IPS-11a (cell line): ENCODE results near the gene CASKIN2.
"Not testable (repeated sequence)": the region's sequence is repeated elsewhere in the genome, so short reads cannot be mapped to it uniquely, and the experiment has no call there.

ENCODE experiments used
- H3K4me3 ChIP-seq: one replicate; pipeline ENCODE4 v1.5.1; 2013; ENCODE audit warnings: low read depth, low read length, control low read depth

Gene CASKIN2

GRCh38 chr17:75521290-75521689 is 6.0 kb upstream of the CASKIN2 start:
- no peak overlapping the region for H3K4me3 ChIP-seq

DNA sequence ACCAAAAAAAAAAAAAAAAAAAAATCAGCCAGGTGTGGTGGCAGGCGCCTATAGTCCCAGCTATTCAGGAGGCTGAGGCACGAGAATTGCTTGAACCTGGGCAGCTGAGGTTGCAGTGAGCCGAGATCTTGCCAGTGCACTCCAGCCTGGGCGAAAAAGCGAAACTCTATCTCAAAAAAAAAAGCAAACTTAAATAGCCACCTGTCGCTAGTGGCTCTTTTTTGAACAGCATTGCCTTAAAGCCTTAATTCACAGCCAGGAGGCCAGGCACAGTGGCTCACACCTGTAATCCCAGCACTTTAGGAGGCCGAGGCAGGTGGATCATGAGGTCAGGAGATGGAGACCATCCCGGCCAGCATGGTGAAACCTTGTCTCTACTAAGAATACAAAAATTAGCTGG is 5.1 kb upstream of the CASKIN2 start:
- not testable (repeated sequence) for H3K4me3 ChIP-seq

DNA sequence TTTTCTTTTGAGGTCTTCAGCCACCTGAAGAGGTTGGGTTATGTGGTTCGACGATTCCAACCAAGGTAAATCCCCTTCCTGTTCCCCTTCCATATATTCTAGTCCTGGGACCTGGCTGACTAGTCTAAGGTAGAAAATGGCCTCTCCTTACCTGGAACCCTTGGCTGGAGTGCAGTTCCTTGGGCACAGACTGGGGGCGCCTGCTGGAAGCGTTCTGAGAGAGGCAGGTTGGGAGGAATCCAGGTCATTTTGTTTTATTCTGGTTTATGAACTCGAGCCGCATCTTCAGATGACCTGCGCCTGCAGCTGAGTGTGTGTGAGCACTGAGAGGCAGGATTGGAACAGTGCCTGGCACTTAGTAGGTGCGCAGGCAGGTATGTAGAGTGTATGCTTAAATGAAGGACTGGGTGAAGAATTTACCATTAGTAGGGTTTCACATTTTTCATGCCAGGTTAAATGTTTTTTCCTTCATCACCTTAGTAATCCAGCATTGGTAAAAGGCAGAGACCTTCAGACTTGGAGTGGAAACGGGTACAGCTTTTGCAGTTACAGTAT is 3.7 kb upstream of the CASKIN2 start:
- H3K4me3 ChIP-seq = no peak overlapping the region

DNA sequence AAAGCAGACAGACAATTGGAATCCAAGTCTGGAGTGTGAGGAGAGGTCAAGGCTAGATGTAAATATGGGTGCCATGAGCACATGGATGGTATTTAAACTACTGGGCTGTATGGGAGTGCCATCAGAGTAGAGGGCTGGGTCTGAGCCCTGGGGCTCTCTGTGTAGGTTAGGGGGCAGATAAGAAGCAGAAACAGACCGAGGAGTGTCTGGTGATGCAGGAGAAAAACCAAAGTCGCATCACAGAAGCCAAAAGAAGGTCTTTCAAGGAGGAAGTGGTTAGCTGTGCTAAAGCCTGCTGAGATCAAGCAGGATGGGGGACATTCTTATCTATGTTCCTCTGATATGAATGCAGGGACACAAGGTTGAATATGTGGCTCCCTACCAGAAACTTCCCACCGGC is 2.9 kb upstream of the CASKIN2 start:
- no peak overlapping the region for H3K4me3 ChIP-seq

DNA sequence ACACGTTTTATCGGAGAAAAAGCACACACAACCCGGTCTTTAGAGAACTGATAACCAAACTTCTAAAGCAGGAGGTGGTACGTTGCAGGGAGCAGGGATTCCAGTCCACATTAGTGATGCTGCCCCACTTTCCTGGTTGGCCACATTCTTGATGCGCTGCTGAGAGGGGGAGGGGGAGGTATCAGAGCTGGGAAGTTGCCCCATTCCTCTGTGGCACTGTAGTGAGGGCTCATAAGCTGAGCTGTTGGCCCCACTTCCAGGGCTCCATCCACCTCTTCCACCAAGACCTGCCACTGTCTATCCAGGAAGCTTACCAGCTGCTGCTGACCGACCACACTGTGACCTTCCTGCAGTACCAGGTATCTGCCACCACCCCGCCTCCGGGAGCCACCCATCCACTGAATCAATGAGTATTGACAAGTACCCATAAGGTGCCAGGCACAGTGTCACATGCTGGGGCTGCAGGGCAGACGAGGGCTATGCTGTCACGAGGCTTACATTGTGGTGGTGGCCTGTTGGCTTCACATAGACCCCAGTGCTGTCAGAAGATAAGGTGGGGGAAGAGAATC is 2.0 kb upstream of the CASKIN2 start:
- H3K4me3 ChIP-seq = peak overlapping the region; percentile 73

GRCh38 chr17:75516619-75517296 is 1.4 kb upstream of the CASKIN2 start:
- peak overlapping the region; percentile 73 for H3K4me3 ChIP-seq

DNA sequence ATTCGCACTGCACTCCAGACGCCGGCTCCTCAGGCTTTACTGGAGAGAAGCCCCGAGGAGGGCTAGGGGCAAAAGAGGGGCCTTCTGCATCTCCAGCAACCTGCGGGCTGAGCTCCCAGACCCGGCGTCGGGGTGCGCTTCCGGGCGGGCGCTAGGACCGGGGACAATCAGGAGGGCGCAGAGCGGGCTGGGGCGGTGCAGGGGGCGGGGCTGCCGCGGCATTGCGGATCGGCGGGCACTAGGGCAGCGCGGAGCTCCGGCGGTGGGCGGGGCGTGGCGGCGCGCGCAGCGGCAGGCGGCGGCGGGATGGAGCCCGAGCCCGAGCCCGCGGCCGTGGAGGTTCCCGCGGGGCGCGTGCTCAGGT is 900 bp upstream of the CASKIN2 start, which contains the start of gene TSEN54:
Gene TSEN54, plus strand, starts transcription at position 274 of the 364 bp plus-strand sequence. Its CDS starts 33 bp downstream, at position 307.
- H3K4me3 ChIP-seq = peak within 1 kb of the TSS; percentile 73

DNA sequence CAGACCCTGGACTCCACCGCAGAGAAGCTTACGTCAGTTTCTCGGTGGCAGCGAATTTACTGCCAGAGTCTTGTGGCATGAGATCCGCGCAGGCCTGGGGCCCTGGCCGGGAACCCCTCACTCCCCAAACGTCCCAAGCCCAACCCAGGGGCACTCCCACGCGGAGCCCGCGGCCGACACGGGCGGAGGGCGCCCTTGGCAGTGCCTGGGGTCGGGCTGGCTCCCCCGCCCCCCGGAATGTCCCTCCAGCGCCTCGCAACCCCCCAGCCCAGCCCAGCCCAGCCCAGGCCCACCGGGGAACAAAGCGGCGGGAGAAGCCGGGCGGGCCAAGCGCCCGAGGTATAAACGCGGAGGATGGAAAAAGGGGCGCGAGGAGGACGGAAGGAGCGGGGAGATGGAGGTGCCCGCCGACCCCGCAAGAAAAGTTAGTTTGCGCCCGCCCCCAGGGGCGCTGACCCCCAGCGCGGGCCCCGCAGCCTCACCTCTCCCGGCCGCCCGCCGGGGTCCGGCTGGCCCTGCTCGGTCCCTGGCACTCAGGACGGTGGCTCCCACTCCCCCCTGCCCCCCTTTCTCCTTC is 330 bp downstream of the CASKIN2 start:
- H3K4me3 ChIP-seq = peak overlapping the region; percentile 74

DNA sequence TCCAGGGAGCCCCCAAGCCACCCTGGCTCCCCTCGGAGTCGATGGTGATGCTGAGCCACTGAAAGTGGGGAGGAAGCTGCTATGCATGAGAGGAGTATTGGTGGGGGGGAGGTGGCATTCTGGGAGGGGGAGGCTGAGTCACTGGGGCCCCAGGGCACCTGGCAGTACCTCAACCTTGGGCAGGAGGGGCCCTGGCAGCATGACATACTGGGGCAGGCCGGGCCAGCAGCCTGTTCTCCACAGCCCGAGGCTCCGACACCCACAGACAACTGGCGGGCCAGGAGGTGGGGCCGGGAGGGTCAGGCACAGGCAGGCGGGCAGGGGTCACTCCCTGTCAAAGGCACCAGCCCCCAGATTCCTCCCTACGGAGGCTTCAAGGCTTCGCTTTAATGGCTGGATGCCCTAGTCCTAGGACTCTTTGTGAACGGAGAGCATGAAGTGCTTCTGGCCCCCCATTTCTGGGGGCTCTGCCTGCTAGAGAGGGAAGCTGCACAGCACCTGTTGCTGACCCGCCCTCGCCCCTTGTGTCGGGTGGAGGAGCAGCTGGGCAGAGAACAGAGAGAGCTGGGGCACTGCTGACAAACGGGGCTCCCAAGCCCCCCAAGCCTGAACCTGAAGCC is 928 bp downstream of the CASKIN2 start:
- peak overlapping the region; percentile 74 for H3K4me3 ChIP-seq

- no peak overlapping the region for H3K4me3 ChIP-seq
Observed at GRCh38 chr17:75513641-75514000, 1.7 kb downstream of the CASKIN2 start.

DNA sequence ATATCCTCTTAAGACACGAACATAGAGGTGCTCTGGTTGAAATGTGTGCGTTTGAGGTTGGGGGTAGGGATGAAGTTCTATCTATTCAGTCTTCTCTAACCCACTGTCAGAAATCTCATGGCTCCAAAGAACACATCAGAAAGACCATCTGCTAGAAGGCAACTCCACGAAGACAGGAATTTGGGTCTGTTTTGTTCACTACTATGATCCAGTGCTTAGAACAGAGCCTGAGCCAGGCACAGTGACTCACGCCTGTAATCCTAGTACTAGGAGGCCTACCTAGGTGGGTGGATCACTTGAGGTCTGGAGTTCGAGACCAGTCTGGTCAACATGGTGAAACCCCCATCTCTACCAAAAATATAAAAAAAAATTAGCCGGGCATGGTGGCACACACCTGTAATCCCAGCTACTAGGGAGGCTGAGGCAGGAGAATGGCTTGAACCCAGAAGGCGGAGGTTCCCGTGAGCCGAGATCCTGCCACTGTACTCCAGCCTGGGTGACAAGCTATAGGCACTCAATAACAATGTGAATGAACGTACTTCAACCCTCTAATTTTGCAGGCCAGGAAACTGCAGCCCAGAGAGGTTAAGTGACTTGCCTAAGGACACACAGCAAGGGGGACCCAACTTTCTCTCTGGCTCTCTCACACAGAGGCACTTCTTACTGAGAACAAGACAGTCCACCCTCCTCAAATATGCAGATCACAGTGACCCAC is 2.3 kb downstream of the CASKIN2 start:
- no peak overlapping the region for H3K4me3 ChIP-seq

GRCh38 chr17:75511610-75512575 is 3.4 kb downstream of the CASKIN2 start:
- no peak overlapping the region for H3K4me3 ChIP-seq

- no peak overlapping the region for H3K4me3 ChIP-seq
Observed at GRCh38 chr17:75511270-75511609, 4.1 kb downstream of the CASKIN2 start.

- no peak overlapping the region for H3K4me3 ChIP-seq
Observed at GRCh38 chr17:75509528-75510258, 5.6 kb downstream of the CASKIN2 start.

- H3K4me3 ChIP-seq = no peak overlapping the region
Observed at GRCh38 chr17:75508931-75509361, 6.4 kb downstream of the CASKIN2 start.

DNA sequence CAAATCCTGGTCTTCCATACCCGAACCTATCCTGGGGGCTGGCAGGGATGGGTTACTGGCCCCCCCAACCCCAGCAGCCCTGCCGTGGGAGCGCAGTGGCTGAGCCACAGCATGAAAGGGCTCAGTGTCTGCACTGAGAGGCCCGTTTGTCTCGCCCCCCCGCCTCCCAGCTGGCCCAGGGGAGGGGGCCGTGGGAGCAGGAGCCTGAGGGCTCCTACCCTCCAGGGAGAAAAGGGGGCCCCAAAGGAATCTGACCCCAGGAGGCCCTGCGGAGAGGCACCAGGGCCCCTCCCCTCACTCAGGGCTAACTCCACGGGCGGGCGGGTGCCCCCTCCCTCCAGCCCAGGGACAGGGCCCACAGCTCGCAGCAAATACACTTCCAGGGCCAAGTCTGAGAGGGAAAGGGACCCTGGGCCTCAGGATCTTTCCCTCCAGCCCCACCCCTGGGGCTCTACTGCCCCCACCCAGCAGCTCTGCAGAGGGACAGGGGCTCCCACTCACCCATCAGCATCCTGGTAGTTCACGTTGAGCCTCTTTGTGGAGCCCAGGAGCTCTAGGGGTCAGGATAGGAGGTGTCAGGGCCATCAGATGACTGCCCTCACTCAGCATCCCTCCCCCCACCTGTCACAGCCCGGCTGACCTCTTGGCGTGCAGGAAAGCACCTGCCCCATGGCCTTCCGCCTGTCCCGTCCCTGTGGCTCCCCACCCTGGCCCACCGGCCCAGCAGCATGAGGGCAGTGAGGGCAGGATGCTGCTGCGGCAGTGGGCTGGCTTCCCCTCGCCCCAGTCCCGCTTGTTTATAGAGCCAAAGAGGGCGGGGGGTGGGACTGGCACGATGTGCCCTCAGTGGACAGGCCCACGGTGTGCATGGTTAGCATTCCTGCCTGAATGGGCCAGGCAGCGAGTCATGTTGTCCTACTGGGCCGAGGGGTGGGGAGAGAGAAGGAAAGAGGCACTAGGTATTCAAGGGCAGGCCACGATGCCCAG is 7.3 kb downstream of the CASKIN2 start:
- H3K4me3 ChIP-seq = no peak overlapping the region

DNA sequence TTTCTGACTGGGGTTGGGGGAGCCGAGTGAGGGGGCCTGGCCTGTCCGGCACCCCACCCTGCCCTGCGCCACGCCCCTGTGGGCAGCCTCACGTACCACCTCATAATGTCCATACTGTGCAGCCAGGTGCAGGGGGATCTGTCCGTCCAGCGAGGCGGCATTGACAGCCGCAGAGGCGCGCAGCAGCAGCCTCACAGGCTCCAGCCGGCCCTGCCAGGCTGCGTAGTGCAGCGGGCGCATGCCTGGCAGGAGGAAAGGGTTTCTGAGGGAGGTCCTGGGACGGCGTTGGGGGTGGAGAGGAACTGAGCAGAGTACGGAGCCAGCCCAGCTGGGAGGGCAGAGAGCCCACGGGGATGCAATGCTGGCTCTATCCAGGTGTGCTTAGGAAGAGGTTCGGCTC is 8.4 kb downstream of the CASKIN2 start:
- no peak overlapping the region for H3K4me3 ChIP-seq

DNA sequence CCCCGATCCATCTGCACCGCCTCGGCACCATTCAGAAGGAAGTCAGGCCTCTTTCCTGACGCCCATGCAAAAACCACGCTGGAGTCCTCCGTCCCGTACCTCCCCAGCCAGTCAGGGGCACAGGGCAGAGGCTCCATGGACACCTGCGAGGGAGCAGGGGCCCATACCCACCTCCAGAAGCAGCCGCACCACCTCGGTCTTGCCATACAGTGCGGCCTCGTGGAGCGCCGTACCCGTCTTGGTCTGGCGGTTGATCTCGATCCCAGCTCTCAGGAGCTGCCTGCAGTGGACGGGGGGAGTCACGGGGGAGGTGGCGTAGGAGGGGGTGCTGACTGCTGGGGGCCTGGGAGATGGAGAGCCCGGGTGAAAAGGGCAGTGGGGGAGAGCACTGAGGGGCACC is 9.2 kb downstream of the CASKIN2 start:
- H3K4me3 ChIP-seq = no peak overlapping the region
